MM.1S (cell line): ENCODE data around the gene SLC4A7.

ENCODE experiments used
- DNase-seq: peaks from one replicate; pipeline ENCODE4 v3.0.0-alpha.2; 2015
- H2AFZ ChIP-seq: fragments of 300-600 bp; sonication (generic); 2 replicates; pipeline ENCODE4 v1.6.0; 2016; ENCODE audit warnings: antibody characterized with exemption, low read length
- H3F3A ChIP-seq: fragments of 300-600 bp; sonication (generic); 2 replicates; pipeline ENCODE4 v1.6.1; 2016; ENCODE audit warnings: mild to moderate bottlenecking, antibody characterized with exemption, low read length, moderate library complexity, mixed read lengths; ENCODE audit not compliant: insufficient read depth
- H3K27ac ChIP-seq: fragments of 300-600 bp; sonication (generic); 2 replicates; pipeline ENCODE4 v1.5.1; 2016; ENCODE audit warnings: mild to moderate bottlenecking, low read length
- H3K27me3 ChIP-seq: fragments of 300-600 bp; sonication (generic); replicated peaks from 2 replicates; pipeline ENCODE4 v1.6.0; 2016; ENCODE audit warnings: low read length; ENCODE audit not compliant: insufficient read depth
- H3K36me3 ChIP-seq: fragments of 300-600 bp; sonication (generic); replicated peaks from 2 replicates; pipeline ENCODE4 v1.6.1; 2016; ENCODE audit warnings: mild to moderate bottlenecking, low read length, mixed read lengths; ENCODE audit not compliant: insufficient read depth
- H3K4me1 ChIP-seq: fragments of 300-600 bp; sonication (generic); 2 replicates; pipeline ENCODE4 v1.6.1; 2016; ENCODE audit warnings: low read length, mixed read lengths
- H3K4me2 ChIP-seq: fragments of 300-600 bp; sonication (generic); 2 replicates; pipeline ENCODE4 v1.6.0; 2016; ENCODE audit warnings: low read depth, low read length
- H3K4me3 ChIP-seq: fragments of 300-600 bp; sonication (generic); 2 replicates; pipeline ENCODE4 v1.5.1; 2016; ENCODE audit warnings: low read length, mixed read lengths
- H3K79me2 ChIP-seq: fragments of 300-600 bp; sonication (generic); 2 replicates; pipeline ENCODE4 v1.6.1; 2016; ENCODE audit warnings: mixed run types, low read length, mixed read lengths
- H3K9ac ChIP-seq: fragments of 300-600 bp; sonication (generic); 2 replicates; pipeline ENCODE4 v1.6.1; 2016; ENCODE audit warnings: low read length, mixed read lengths
- H3K9me2 ChIP-seq: fragments of 300-600 bp; sonication (generic); replicated peaks from 2 replicates; pipeline ENCODE4 v1.6.1; 2016; ENCODE audit warnings: mild to moderate bottlenecking, low read length, mixed read lengths; ENCODE audit not compliant: insufficient read depth
- H3K9me3 ChIP-seq: fragments of 300-600 bp; sonication (generic); replicated peaks from 2 replicates; pipeline ENCODE4 v1.6.1; 2016; ENCODE audit warnings: mild to moderate bottlenecking, low read length, mixed read lengths; ENCODE audit not compliant: insufficient read depth
- H4K20me1 ChIP-seq: fragments of 300-600 bp; sonication (generic); 2 replicates; pipeline ENCODE4 v1.6.1; 2016; ENCODE audit warnings: mild to moderate bottlenecking, low read length, moderate library complexity, mixed read lengths; ENCODE audit not compliant: insufficient read depth
- EZH2 ChIP-seq: fragments of 300-600 bp; sonication (generic); optimal IDR thresholded peaks from 2 replicates; pipeline ENCODE3; 2017; ENCODE audit warnings: low read depth, mild to moderate bottlenecking, antibody characterized with exemption, low read length, mixed read lengths
- EZH2phosphoT487 ChIP-seq: fragments of 300-600 bp; sonication (generic); IDR thresholded peaks from 2 replicates; pipeline ENCODE4 v1.6.1; 2018; ENCODE audit warnings: antibody characterized with exemption, low read length
- TF ChIP-seq, protein P1 (sequence below): fragments of 300-600 bp; sonication (generic); IDR thresholded peaks from 2 replicates; pipeline ENCODE4 v1.5.1; 2016; ENCODE audit warnings: antibody characterized with exemption, low read length, mixed read lengths

The SLC4A7 gene

GRCh38 chr3:27368831-27369607 is 115.2 kb downstream of the SLC4A7 start, which contains the start of gene NEK10:
TSS of gene NEK10 (minus strand) at chr3:27369383. CDS start at chr3:27352882, 16,501 bp downstream.
- TF ChIP-seq EZH2 (no peak), EZH2phosphoT487 (no peak)
- TF ChIP-seq, protein P1, sequence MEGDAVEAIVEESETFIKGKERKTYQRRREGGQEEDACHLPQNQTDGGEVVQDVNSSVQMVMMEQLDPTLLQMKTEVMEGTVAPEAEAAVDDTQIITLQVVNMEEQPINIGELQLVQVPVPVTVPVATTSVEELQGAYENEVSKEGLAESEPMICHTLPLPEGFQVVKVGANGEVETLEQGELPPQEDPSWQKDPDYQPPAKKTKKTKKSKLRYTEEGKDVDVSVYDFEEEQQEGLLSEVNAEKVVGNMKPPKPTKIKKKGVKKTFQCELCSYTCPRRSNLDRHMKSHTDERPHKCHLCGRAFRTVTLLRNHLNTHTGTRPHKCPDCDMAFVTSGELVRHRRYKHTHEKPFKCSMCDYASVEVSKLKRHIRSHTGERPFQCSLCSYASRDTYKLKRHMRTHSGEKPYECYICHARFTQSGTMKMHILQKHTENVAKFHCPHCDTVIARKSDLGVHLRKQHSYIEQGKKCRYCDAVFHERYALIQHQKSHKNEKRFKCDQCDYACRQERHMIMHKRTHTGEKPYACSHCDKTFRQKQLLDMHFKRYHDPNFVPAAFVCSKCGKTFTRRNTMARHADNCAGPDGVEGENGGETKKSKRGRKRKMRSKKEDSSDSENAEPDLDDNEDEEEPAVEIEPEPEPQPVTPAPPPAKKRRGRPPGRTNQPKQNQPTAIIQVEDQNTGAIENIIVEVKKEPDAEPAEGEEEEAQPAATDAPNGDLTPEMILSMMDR = no peak
- peak within 1 kb of the TSS; percentile 86 for H3K4me2 ChIP-seq
- H3K27me3 ChIP-seq = no peaks in the 10 kb centered on the region
- H3K79me2 ChIP-seq = no peaks in the 10 kb centered on the region
- DNase-seq = peak; percentile 93
- no peaks in the 10 kb centered on the region for H3F3A ChIP-seq
- H3K27ac ChIP-seq = no peak within 1 kb of the TSS
- no peaks in the 10 kb centered on the region for H3K36me3 ChIP-seq
- no peaks in the 10 kb centered on the region for H4K20me1 ChIP-seq
- no peaks in the 10 kb centered on the region; the same call in 1 of the 2 replicates for H3K4me1 ChIP-seq
- H2AFZ ChIP-seq = peak within 1 kb of the TSS; percentile 94
- H3K9me2 ChIP-seq = no peaks in the 10 kb centered on the region
- peak within 1 kb of the TSS; percentile 90 for H3K4me3 ChIP-seq
- no peaks in the 10 kb centered on the region for H3K9me3 ChIP-seq
- peak within 1 kb of the TSS; percentile 34; the same call in 1 of the 2 replicates for H3K9ac ChIP-seq

- Histone ChIP-seq H3F3A (no peaks in the 10 kb centered on the region), H3K9ac (no peak overlapping the region), H3K79me2 (no peaks in the 10 kb centered on the region), H4K20me1 (no peaks in the 10 kb centered on the region), H3K4me3 (no peak overlapping the region), H3K36me3 (no peaks in the 10 kb centered on the region), H3K4me1 (no peaks in the 10 kb centered on the region; the same call in 1 of the 2 replicates), H3K9me3 (no peaks in the 10 kb centered on the region), H3K9me2 (no peaks in the 10 kb centered on the region), H3K27me3 (no peaks in the 10 kb centered on the region), H2AFZ (no peak overlapping the region), H3K27ac (no peak overlapping the region), H3K4me2 (no peak overlapping the region)
- no peak for TF ChIP-seq EZH2
- no peak for TF ChIP-seq EZH2phosphoT487
- DNase-seq = no peak
Measured at GRCh38 chr3:27366062-27366591, 118.1 kb downstream of the SLC4A7 start.

DNA sequence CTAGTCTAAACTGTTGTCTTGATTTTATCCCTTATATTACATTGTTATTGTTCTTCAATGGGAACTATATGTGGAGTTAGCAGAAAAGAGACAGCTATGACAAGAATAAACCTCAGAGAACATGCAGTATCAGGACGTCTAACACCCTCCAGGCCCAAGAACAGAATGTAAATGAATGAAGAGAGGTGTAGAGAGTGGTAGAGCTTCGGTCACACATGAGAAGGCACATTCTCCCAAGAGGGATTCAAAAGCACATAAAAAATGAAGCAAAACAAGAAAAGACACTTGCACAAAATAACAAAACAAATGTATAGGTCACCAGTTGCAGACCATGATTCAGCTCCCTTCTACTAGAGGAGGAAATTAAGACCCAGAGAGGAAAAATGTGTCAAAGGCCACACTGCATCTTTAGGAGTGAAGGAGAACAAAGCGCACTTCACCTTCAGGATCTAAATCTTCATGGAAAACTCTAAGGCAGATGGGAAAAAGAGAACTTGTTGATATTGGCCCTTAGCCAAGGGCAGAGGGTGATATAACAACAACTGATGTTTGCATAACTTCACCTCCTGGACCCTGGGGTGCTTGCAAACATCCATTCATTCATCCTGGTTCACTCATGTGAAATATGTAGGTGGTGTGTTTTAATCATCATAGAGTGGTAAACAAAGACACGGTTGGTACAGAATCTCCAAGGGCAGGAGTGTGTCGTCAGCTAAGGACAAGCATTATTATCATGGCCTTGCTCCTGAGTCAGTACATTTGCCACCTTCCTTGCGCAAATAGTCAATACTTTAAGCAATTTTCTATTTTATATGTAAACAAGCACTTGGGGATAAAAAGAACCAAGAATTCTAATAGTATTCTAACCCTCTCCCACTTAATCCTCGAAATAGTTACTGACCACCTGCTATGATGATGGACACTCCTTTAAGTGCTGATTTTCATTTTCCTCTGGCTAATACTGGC is 123.8 kb downstream of the SLC4A7 start:
- no peaks in the 10 kb centered on the region for H3F3A ChIP-seq
- no peaks in the 10 kb centered on the region for H3K36me3 ChIP-seq
- no peak overlapping the region for H3K4me3 ChIP-seq
- H3K9me2 ChIP-seq = no peaks in the 10 kb centered on the region
- TF ChIP-seq EZH2 (no peak), EZH2phosphoT487 (no peak)
- TF ChIP-seq, protein P1 = no peak
- H2AFZ ChIP-seq = no peak overlapping the region
- H3K9ac ChIP-seq = no peak overlapping the region
- no peak overlapping the region for H3K27ac ChIP-seq
- no peak overlapping the region for H3K4me2 ChIP-seq
- H3K9me3 ChIP-seq = no peaks in the 10 kb centered on the region
- no peaks in the 10 kb centered on the region for H3K79me2 ChIP-seq
- no peaks in the 10 kb centered on the region for H4K20me1 ChIP-seq
- H3K4me1 ChIP-seq = peaks cover 19% of the 10 kb centered on the region
- no peak for DNase-seq
- no peaks in the 10 kb centered on the region for H3K27me3 ChIP-seq
